ENCODE measurements around the gene SNAI3.

DNA sequence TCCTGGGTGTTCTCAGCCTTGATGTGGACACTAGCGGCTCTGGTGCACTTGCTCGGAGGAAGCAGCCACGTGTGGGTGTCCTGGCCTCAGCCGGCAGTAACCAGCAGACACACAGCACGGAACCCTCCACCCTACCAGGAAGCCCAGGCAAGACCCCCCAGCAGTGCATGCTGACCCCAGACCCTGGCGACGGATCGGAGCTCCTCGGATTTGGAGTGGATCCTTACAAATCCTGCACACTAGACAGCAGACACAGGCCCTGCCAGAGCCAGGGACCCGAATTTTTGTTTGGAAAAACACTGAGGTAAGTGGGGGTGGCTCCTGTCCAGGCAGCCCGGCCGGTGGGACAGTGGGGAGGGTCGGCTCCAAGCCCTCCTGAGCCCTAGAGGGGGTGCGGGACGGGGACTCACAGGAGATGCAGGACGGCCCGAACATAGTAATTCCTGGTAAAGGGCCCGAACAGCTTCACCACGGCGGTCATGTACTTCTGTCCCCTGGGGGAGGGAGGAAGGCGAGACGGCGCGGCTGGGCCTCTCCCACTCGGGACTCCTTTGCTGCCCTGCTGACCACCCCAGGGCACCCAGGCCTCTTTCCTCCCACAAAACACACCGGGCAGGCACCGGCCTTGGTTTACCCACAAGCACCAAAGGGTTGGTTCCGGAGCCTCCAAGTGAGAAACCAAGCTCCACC lies 39.8 kb downstream of the SNAI3 start:
- TF ChIP-seq, protein P1, sequence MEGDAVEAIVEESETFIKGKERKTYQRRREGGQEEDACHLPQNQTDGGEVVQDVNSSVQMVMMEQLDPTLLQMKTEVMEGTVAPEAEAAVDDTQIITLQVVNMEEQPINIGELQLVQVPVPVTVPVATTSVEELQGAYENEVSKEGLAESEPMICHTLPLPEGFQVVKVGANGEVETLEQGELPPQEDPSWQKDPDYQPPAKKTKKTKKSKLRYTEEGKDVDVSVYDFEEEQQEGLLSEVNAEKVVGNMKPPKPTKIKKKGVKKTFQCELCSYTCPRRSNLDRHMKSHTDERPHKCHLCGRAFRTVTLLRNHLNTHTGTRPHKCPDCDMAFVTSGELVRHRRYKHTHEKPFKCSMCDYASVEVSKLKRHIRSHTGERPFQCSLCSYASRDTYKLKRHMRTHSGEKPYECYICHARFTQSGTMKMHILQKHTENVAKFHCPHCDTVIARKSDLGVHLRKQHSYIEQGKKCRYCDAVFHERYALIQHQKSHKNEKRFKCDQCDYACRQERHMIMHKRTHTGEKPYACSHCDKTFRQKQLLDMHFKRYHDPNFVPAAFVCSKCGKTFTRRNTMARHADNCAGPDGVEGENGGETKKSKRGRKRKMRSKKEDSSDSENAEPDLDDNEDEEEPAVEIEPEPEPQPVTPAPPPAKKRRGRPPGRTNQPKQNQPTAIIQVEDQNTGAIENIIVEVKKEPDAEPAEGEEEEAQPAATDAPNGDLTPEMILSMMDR (IDR thresholded peaks at IDR 0.05; ENCODE audit: low read depth, low read length): no peak
- no peak for TF ChIP-seq EZH2phosphoT487 (IDR thresholded peaks at IDR 0.05; ENCODE audit: low read depth)

Data from OCI-LY3 (cell line).